T-helper 17 cell (primary cell): ENCODE data around the gene LRRTM1. TPM values are rescaled to one million over a fixed set of nuclear protein-coding genes. Genes with fewer than 3 reads are reported as not detected.

ENCODE experiments used
- ATAC-seq: fragments of 150-1000 bp; cut with Tn5 transposase; 2 replicates; pipeline ENCODE4 v1.10.0; 2021; ENCODE audit warnings: mild to moderate bottlenecking, moderate library complexity
- DNase-seq, 3 donors: peaks; one replicate each; pipeline versions ENCODE4 v3.0.0 to v3.0.0-alpha.2; 2020 to 2021
- H3K9me3 ChIP-seq: one replicate; pipeline ENCODE4 v1.7.0; 2013; ENCODE audit warnings: low read length, mild to moderate bottlenecking; ENCODE audit not compliant: control insufficient read depth, poor library complexity, severe bottlenecking
- H3K27ac Mint-ChIP-seq: one replicate; pipeline ENCODE4 v1.8.0; 2022; ENCODE audit warnings: mild to moderate bottlenecking, moderate library complexity, mixed read lengths
- H3K27me3 Mint-ChIP-seq: one replicate; pipeline ENCODE4 v1.8.0; 2022; ENCODE audit warnings: mixed read lengths
- H3K36me3 Mint-ChIP-seq: one replicate; pipeline ENCODE4 v1.8.0; 2022; ENCODE audit warnings: low read depth, mixed read lengths
- H3K4me1 Mint-ChIP-seq: one replicate; pipeline ENCODE4 v1.8.0; 2022; ENCODE audit warnings: mild to moderate bottlenecking, mixed read lengths
- H3K4me3 Mint-ChIP-seq: one replicate; pipeline ENCODE4 v1.8.0; 2022; ENCODE audit warnings: mild to moderate bottlenecking, moderate library complexity, mixed read lengths
- total RNA-seq, 4 donors: library from RNA in 2 of 4; stranded (reverse) in 2 of 4; gene quantifications; one replicate each; pipeline ENCODE4 v1.2.3 and lab custom pipeline; 2022 to 2026

LRRTM1 gene
- total RNA-seq, 2 donors from 2014 or later, result not detected

- DNase-seq (no peak), ATAC-seq (no peak)
- no peak overlapping the region for H3K4me3 Mint-ChIP-seq
- H3K36me3 Mint-ChIP-seq, result no peaks in the 10 kb centered on the region
- H3K27ac Mint-ChIP-seq, result no peak overlapping the region
- peaks cover 5% of the 10 kb centered on the region for H3K9me3 ChIP-seq
- no peaks in the 10 kb centered on the region for H3K4me1 Mint-ChIP-seq
- H3K27me3 Mint-ChIP-seq, result no peaks in the 10 kb centered on the region
Observed at GRCh38 chr2:80324525-80324924, 20.0 kb upstream of the LRRTM1 start.

- ATAC-seq, result no peak
- no peak overlapping the region for H3K4me3 Mint-ChIP-seq
- H3K9me3 ChIP-seq, result peaks cover 5% of the 10 kb centered on the region
- H3K36me3 Mint-ChIP-seq, result no peaks in the 10 kb centered on the region
- H3K27me3 Mint-ChIP-seq, result no peaks in the 10 kb centered on the region
- no peak overlapping the region for H3K27ac Mint-ChIP-seq
- no peak for DNase-seq
- H3K4me1 Mint-ChIP-seq, result no peaks in the 10 kb centered on the region
Observed at GRCh38 chr2:80323610-80324009, 19.1 kb upstream of the LRRTM1 start.

DNA sequence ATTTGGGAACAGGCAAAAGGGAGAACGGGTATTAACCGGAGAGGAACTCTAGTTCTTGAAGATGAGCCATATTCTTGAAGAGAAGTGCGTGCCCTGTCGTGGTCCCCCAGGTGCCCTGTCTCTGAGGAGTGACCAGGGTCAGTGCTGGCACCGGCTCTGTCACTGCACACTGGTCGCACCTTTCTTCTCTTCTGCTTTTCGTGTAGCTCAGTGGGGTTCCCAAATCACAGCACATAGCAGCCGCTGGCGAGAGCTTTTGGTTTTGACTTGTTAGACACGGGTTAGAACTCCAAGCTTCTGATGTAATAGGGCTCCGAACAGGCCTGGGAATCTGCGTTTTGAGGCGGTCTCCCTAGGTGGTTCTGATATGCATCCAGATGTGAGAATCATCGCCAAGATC, 18.4 kb upstream of the LRRTM1 start:
- Mint-ChIP-seq H3K27ac (no peak overlapping the region), H3K27me3 (no peaks in the 10 kb centered on the region), H3K4me3 (no peak overlapping the region), H3K36me3 (no peaks in the 10 kb centered on the region), H3K4me1 (no peaks in the 10 kb centered on the region)
- DNase-seq (no peak), ATAC-seq (no peak)
- H3K9me3 ChIP-seq, result no peaks in the 10 kb centered on the region

GRCh38 chr2:80322311-80322920, 17.9 kb upstream of the LRRTM1 start:
- no peaks in the 10 kb centered on the region for H3K36me3 Mint-ChIP-seq
- no peaks in the 10 kb centered on the region for H3K9me3 ChIP-seq
- no peaks in the 10 kb centered on the region for H3K4me1 Mint-ChIP-seq

DNA sequence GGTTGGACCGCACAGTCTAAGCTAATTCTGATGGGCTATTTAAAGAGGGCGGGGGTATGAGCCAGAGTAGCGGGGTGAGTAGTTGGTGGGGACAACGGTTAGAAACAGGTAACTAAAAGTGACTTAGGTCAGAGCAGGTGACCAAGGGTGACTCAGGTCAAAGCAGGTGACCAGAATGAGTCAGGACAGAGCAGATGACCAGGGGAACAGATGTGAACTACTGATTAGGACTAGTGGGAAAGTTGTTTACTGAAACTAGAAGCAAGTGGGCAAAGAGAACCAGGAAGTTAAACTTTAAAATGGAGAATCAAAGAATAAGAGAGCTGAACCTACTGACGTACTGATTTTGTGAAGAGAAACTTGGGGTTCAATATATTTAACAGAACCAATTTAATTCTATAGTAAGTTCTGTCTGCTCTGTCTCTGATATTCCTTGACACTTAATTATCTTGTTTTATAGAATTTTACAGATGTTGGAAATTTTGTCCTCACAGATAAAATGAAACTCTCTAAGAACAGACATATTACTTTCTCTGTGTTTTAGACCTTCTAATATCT, 7.8 kb upstream of the LRRTM1 start:
- Mint-ChIP-seq H3K27me3 (no peaks in the 10 kb centered on the region), H3K36me3 (no peaks in the 10 kb centered on the region), H3K4me1 (no peaks in the 10 kb centered on the region), H3K27ac (no peak overlapping the region), H3K4me3 (no peak overlapping the region)
- no peaks in the 10 kb centered on the region for H3K9me3 ChIP-seq
- no peak for DNase-seq
- no peak for ATAC-seq

More at GRCh38 chr2:80322311-80322920, 17.9 kb upstream of the LRRTM1 start:
- H3K27ac Mint-ChIP-seq, result no peak overlapping the region
- no peak overlapping the region for H3K4me3 Mint-ChIP-seq
- DNase-seq, result no peak
- no peak for ATAC-seq
- H3K27me3 Mint-ChIP-seq, result no peaks in the 10 kb centered on the region

- Mint-ChIP-seq H3K36me3 (no peaks in the 10 kb centered on the region), H3K27ac (no peak overlapping the region), H3K4me3 (no peak overlapping the region), H3K27me3 (no peaks in the 10 kb centered on the region), H3K4me1 (no peaks in the 10 kb centered on the region)
- ATAC-seq, result no peak
- DNase-seq, result no peak
- H3K9me3 ChIP-seq, result no peaks in the 10 kb centered on the region
Observed at GRCh38 chr2:80311304-80311703, 6.8 kb upstream of the LRRTM1 start.

DNA sequence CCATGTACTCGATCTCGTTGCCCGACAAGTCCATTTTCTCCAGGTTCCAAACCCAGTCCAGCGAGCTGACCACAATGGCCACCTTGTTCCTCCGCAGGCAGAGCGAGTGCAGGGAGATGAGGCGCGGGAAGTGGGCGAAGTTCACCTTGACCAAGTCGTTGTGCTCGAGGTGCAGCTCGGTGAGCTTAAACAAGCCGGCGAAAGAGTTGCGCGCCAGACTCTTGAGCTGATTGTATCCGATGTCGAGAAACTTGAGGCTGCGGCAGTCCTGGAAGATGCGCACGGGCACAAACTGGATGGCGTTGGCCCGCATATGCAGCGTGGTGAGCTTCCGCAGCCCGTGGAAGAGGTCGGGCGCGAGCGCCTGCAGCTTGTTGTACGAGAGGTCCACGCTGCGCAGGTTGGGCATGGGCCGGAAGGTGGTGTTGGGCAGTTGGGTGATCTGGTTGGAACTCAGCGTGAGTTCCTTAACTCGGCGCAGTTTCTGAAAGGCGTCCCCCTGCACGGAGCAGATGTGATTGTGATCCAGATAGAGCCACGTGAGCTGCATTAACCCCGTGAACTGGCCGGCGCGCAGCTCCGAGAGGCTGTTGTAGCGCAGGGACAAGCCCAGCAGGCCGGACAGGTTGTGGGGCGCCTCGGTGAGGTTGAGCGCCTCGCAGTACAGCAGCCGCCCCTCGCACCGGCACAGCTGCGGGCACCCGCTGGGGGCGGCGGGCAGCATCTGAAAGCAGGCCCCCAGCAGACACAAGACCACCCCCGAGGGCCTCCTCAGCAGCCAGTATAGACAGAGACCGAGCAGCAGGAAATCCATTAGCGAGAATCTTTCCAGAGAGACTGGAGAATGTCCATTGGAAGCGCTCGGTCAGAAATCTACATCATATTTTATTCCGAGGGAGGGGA, 1.3 kb downstream of the LRRTM1 start:
- Mint-ChIP-seq H3K27ac (no peak overlapping the region), H3K4me1 (no peaks in the 10 kb centered on the region), H3K27me3 (peaks cover 20% of the 10 kb centered on the region), H3K4me3 (no peak overlapping the region), H3K36me3 (peaks cover 6% of the 10 kb centered on the region)
- DNase-seq, result no peak
- no peak for ATAC-seq
- no peaks in the 10 kb centered on the region for H3K9me3 ChIP-seq

DNA sequence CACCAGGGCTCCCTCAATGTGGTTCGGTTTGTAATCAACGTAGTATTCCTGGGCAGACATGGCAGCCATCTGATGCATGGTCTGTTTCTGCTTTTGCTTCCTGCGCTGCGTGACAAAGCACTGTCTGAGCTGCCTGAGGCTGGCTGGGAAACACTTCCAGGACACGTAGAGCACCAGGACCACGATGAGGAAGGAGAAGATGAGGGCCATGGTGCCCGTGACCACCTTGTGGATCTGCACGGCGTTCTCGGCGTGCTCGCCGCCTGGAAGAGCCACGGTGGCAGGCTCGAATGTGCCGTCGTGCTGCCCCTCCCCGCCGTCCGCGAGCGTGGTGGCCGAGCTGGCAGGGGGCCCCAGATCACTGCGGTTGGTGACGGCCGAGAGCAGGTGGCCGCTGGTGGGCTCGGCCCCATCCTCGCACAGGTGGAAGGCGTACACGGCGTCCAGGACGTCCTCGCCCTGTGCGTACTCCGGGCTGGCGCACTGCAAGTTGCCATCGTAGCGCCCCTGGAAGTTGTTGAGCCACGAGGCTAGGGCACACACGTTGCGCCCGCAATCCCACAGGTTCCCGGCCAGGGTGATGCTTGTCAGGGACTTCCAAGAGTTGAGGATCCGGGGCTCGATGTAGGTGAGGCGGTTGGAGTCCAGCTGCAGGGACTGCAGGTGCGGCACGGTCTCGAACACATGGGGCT, 2.1 kb downstream of the LRRTM1 start:
- H3K27ac Mint-ChIP-seq, result no peak overlapping the region
- H3K27me3 Mint-ChIP-seq, result peaks cover 20% of the 10 kb centered on the region
- DNase-seq, result no peak
- H3K9me3 ChIP-seq, result no peaks in the 10 kb centered on the region
- no peak for ATAC-seq
- peaks cover 6% of the 10 kb centered on the region for H3K36me3 Mint-ChIP-seq
- H3K4me3 Mint-ChIP-seq, result no peak overlapping the region
- no peaks in the 10 kb centered on the region for H3K4me1 Mint-ChIP-seq

GRCh38 chr2:80302001-80302313, 2.6 kb downstream of the LRRTM1 start:
- peaks cover 6% of the 10 kb centered on the region for H3K36me3 Mint-ChIP-seq
- no peak for DNase-seq
- ATAC-seq, result no peak
- no peak overlapping the region for H3K4me3 Mint-ChIP-seq
- peaks cover 20% of the 10 kb centered on the region for H3K27me3 Mint-ChIP-seq
- H3K27ac Mint-ChIP-seq, result no peak overlapping the region
- no peaks in the 10 kb centered on the region for H3K4me1 Mint-ChIP-seq
- no peaks in the 10 kb centered on the region for H3K9me3 ChIP-seq

DNA sequence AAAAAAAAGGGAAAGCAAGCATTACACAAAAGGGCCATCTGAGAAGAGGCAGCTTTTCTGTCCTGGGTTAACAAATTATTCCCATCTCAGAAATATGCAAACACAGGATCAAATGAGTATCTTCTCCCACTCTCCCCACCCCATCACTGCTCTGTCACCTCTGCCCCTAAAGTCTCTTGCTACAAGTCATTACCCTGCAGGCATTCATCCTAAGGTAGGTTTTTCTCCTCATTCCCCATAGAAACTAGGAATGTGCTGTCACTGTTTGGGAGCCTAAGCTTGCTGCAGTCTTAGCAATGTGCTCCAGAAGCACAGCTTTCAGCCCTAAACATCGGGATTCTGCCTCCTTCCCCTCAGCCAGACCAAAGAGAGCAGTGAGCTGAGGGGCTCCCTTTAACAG, 3.6 kb downstream of the LRRTM1 start:
- Mint-ChIP-seq H3K36me3 (peaks cover 6% of the 10 kb centered on the region), H3K27me3 (peaks cover 20% of the 10 kb centered on the region), H3K27ac (no peak overlapping the region), H3K4me3 (no peak overlapping the region), H3K4me1 (no peaks in the 10 kb centered on the region)
- ATAC-seq (no peak), DNase-seq (no peak)
- H3K9me3 ChIP-seq, result no peaks in the 10 kb centered on the region

DNA sequence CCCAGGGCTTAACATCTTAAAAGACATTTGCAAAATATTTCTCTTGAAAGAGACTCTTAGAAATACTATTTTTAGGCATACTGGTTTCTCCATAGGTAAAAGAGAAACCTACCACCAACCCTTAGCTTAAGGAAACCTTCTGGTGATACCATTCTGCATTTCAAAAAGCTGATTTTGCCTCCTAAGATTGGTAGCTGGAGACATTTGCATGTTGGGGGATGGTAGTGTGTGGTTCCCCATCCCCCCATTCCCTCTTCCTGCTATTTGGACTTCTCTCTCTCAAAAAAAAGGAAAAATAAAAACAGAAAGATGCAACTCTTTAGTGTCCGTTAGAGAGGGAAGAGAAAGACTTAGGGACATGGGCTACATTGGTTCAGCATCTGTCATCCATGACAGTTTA, 4.2 kb downstream of the LRRTM1 start:
- DNase-seq (no peak), ATAC-seq (no peak)
- Mint-ChIP-seq H3K36me3 (peaks cover 6% of the 10 kb centered on the region), H3K27ac (no peak overlapping the region), H3K27me3 (peaks cover 20% of the 10 kb centered on the region), H3K4me3 (no peak overlapping the region), H3K4me1 (no peaks in the 10 kb centered on the region)
- no peaks in the 10 kb centered on the region for H3K9me3 ChIP-seq

DNA sequence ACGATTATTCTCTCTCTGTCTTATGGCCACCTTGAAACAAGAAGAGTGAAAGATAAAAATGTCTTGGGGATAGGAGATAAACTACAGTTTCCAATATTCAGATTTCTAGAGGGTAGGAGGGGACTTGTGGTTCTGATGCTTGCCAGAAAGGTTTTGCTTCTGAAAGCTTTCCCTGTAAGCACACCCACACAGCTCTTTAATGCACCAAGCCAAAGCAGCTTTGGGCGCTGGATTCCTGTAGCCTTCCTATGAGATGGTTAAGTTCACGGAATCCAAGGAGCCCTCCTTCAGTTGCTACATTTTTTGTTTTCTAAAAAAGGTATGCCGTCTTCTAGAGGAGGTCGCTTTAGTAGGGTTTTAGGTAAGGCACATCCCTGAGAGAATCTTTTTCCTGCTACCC, 4.9 kb downstream of the LRRTM1 start:
- DNase-seq (no peak), ATAC-seq (no peak)
- H3K9me3 ChIP-seq, result no peaks in the 10 kb centered on the region
- H3K27ac Mint-ChIP-seq, result no peak overlapping the region
- H3K27me3 Mint-ChIP-seq, result peaks cover 15% of the 10 kb centered on the region
- no peaks in the 10 kb centered on the region for H3K4me1 Mint-ChIP-seq
- peaks cover 3% of the 10 kb centered on the region for H3K36me3 Mint-ChIP-seq
- no peak overlapping the region for H3K4me3 Mint-ChIP-seq

GRCh38 chr2:80298954-80299353, 5.6 kb downstream of the LRRTM1 start:
- Mint-ChIP-seq H3K36me3 (peaks cover 3% of the 10 kb centered on the region), H3K27me3 (peaks cover 15% of the 10 kb centered on the region), H3K4me1 (no peaks in the 10 kb centered on the region), H3K4me3 (no peak overlapping the region), H3K27ac (no peak overlapping the region)
- DNase-seq (no peak), ATAC-seq (no peak)
- no peaks in the 10 kb centered on the region for H3K9me3 ChIP-seq
